GM03348 (cell line): ENCODE results near the gene GDPGP1.

Source experiments
- DNase-seq: peaks from one replicate; pipeline ENCODE4 v3.0.0; 2012; ENCODE audit warnings: low spot score

GDPGP1 gene

DNA sequence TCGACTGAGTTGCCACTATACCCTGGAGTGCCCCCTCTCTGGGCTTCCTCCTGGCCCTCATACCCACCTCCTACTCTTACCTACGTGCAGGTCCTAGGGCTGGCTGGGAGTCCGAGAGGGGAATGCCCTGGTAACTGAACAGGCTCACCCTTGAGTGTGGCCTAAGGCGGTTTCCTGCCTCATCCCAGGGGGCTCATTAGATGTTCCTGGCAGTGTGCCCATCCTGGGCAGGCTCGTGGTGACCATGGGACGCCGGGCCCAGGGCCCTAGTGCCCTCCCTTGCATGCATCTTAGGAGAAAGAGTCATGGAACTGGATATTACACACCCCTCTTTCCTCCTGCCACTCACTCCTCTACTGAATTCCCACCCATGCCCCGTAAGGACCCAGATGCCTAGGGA lies 30.1 kb upstream of the GDPGP1 start:
- DNase-seq: no peak

GRCh38 chr15:90205050-90205848 lies 28.8 kb upstream of the GDPGP1 start:
- DNase-seq: no peak

GRCh38 chr15:90205886-90206285 lies 28.1 kb upstream of the GDPGP1 start:
- no peak for DNase-seq

DNA sequence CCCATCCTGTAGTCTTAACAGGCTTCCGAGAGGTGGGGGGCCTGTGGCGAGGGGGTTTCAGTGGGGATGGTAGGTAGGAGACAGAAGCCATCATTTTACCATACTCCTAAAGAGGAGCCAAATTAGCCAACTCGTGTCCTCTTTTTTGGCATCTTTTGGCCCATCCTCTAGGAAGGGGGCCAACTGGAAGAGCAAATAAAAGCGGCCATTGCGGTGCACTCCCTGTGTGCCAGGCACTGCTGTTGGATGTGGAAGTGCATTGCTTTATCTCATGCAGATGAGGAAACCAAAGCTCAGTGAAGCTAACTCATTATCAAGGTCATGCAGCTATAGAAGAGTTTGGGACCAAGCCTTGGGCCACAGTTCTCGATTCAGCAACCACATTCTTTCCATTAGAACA lies 26.8 kb upstream of the GDPGP1 start:
- no peak for DNase-seq

GRCh38 chr15:90208356-90208755 lies 25.7 kb upstream of the GDPGP1 start:
- DNase-seq: no peak

- DNase-seq: no peak
These were observed 24.4 kb upstream of the GDPGP1 start for GRCh38 chr15:90209591-90209990.

DNA sequence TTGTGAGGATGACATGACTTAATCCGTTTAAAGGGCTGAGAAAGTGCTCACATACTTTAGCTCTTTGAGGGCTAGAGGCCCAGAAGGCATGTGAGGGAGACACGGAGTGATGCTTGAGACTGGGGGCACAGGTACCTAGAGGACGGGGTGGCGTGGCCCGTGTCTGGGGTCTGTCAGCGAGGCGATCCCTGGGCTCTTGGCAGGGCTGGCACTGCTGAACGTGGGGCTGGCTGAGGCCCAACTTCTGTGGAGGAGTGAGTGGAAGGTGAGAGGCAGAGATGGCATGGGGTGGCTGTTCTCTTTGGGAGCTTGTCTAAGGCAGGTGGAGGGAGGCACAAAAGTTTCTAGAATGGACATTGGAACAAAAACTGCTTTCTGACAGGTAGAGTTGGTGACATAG lies 23.4 kb upstream of the GDPGP1 start:
- no peak for DNase-seq

DNA sequence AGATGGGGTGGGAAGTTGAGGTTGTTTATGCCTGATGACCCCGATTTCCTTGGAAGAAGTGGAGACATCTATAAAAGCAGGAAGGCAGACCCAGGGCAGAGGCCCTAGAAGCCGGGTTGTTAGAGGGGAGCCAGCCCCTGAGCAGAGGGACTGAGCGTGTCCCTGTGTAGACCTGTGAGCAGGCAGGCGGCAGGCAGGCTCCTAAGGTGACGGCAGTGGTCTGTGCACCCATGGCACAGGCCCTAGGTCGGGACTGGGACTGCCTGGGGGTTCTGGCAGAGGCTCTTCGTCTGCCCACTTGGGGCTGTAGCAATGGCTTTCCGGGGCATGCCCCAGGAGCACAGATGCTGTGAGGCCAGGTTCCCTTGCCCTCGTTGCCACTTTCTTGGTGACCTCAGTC lies 23.0 kb upstream of the GDPGP1 start:
- no peak for DNase-seq

DNA sequence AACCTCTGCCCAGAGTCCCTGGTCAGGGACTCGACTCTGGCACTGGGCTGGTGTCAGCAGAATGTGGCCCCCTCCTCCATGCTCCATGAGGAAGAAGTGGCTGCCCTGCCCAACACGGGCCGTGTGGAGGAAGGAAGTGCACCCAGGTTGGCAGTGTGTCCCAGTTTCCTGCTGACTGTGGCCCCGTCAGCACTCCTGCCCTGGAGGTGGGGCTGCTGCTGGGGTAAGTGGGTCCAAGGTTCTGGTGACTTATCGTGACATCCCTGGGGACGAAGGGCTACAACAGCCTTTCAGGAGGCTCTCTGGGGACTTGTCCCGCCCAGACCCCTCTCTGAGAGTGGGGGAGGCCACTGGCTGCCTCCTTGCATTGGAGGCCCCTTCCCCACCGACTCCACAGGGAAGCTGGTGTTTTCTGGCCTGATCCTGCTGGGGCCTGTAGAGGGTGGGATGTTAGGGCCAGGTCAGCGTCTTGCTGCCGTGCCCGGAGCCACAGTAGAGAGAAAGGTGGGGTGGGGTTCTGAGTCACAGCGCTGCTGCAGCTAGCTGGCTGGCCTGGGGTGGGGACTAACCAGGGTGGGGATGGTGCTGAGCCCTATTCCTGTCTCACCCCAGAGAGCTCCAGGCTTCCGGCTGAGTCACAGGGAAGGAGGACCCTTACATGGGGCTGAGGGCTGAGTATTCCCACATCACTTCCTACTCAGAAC lies 22.4 kb upstream of the GDPGP1 start:
- DNase-seq: no peak

DNA sequence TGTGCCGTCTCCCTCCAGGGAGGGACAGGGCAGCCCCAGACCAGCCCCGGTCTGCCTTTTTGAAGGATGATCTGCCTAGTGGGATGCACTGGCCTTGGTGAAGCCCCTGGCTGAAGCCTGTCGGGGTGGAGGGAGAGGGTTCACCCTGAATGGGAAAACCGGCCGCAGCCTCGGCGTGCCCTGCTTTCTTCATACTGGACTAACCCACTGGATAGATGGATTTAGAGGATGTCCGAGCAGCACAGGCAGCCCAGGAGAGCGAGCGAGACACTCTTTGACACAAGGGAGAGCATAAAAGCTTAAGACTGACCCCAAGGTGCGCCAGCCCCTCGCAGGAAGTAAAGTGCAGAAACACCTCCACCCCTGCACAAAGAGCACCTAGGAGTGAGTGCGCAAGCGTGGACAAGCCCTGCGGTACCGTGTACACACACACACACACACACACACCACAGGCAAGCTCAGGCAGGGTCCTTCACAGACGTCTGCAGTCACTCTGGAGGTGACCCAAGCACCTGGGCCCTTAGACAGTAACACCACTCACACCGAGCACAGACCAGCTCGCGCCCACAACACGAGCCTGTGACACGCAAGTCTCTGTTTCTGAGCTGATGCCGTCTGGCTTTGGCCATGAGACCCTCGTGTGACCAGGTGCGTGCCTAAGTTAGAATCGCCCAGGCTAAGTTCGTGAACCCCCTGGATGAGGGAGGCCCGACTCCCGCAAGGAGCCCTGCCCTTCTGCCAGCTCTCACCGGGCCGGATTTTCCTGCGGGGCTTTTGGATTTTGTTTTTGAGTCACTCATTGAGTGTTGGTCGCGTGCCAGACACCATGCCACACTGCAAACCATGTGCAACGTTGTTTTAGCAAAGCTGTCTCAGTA lies 21.5 kb upstream of the GDPGP1 start:
- no peak for DNase-seq

GRCh38 chr15:90213122-90213817 lies 20.7 kb upstream of the GDPGP1 start:
- no peak for DNase-seq

DNA sequence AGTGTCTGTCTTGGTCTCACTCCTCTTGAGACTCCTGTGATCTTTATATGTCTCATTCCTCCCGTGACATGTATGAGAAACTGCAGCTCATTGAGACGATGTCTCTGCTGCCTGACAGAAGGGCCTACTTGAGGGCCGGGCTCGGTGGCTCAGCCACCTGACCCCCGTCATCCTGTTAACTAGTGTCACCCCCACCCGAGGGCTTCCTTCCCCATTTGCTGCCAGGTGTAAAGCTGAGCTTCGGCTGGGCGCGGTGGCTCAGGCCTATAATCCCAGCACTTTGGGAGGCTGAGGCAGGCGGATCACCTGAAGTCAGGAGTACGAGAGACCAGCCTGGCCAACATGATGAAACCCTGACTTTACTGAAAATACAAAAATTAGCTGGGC lies 20.2 kb upstream of the GDPGP1 start:
- DNase-seq: no peak

GRCh38 chr15:90214553-90215196 lies 19.3 kb upstream of the GDPGP1 start:
- DNase-seq: no peak

DNA sequence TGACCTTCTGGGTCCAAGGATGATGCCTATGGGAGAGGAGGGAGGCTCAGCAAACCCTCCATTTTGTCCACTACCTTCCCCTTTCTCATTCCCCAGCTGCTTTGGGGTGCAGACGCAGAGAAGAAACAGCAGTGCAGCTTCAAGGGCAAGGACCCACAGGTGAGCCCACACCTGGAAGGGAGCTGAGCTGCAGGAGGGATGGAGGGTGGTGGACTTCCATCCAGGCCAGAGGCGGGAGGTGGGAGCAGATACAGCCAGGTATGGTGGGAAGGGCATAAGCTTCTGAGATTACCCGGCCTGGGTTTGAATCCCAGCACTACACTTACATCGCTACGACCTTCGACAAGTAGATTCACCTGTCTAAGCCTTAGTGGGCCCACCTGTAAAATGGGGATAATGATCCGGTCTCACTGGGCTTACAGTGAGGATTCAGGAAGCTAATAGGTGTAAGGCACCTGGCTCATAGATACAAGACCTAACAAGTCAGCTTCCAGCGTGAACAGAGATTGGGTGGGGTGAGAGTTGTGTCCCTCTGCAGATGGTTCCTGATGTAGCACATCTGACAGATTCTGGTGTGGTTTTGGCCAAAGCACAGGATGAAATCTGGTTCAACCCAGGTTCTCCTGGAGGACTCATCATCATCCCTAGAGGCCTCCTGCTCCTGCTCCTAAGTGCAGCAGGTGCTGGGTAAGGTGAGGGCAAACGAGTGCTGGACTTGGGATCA lies 16.2 kb upstream of the GDPGP1 start:
- DNase-seq: no peak

DNA sequence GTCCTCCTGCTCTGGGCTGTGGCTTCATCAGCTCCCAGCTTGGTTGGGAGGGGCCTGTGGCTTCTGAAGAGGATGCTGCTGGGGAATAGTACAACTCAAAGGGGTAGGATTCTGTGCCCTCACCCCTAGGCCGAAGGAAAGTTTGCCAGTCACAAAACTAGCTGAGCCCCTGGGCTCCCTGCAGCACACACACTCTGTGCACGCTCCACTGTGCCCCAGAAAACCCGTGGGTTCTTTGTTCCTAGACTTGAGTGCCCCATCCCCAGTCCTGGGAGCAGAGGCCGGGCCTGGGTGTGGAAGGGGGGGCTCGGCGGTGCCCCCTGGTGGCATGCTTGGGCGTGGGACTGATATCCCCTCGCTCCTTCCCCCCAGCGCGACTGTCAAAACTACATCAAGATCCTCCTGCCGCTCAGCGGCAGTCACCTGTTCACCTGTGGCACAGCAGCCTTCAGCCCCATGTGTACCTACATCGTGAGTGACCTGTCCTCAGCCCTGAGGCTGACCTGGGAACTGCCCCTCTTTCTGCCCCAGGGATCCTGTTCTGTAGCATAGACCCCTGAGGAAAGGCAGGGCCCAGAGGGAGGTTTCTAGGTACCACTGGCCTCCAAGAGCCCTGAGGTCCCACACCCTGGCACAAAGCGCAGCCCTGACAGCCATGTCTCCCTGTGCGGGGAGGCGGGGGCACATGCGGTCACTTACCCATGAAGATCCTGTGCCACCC lies 14.4 kb upstream of the GDPGP1 start:
- peak; percentile 74 for DNase-seq

DNA sequence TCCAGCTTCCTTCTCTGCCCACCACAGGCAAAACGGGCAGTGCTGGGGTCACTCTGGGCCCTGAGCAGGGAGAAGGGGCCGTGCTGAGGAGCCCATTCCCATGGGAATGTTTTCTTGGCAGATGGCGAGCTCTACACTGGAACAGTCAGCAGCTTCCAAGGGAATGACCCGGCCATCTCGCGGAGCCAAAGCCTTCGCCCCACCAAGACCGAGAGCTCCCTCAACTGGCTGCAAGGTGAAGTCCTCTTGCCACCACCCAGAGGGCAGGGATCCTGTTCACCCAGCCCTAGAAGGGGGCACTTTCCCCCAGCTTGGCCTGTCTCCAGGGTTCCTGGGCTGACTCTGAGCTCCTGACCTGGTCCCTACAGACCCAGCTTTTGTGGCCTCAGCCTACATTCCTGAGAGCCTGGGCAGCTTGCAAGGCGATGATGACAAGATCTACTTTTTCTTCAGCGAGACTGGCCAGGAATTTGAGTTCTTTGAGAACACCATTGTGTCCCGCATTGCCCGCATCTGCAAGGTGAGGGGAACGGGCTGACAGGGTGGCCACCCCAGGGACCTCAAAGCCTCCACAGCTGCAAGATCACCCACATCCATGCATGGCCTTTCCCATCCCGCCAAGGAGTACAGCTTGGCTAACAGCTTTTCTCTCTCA lies 12.6 kb upstream of the GDPGP1 start:
- DNase-seq: peak; percentile 94

DNA sequence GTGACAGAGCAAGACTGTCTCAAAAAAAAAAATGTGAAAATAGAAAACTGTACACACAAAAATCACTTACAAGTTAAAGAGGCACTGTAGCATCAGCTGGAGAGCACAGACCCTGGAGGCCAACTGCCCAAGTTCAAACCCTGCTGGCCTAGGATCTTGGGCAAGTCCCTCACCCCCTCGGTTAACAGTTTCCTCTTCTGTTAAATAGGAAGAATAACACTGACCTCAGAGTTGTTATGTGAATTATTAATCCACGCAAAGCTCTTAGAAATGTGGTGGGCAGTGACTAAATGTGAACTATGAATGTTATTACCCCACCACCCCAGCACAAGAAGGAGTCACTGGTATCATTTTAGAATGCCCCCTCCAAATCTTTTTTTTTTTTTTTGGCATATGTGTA lies 11.5 kb upstream of the GDPGP1 start:
- DNase-seq: no peak

GRCh38 chr15:90223441-90224165 lies 10.4 kb upstream of the GDPGP1 start:
- no peak for DNase-seq

DNA sequence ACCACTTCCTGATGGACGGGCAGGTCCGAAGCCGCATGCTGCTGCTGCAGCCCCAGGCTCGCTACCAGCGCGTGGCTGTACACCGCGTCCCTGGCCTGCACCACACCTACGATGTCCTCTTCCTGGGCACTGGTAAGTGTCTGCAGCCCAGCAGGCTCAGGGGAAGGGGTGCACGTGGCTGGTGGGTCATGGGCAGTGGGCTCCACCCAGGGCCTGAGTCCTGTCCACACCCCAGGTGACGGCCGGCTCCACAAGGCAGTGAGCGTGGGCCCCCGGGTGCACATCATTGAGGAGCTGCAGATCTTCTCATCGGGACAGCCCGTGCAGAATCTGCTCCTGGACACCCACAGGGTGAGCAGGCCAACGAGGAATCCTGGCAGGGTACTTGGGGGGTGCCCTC lies 9.0 kb upstream of the GDPGP1 start:
- no peak for DNase-seq
